Mucosa of descending colon (tissue), 3 donors: Measurements from ENCODE around the gene PATL1. TPM values are rescaled to one million over a fixed set of nuclear protein-coding genes. Genes with fewer than 3 reads are reported as not detected.

Experiments used
- ATAC-seq: fragments of 200-7000 bp; cut with Tn5 transposase; one replicate; pipeline ENCODE4 v1.9.1; 2020; ENCODE audit warnings: mild to moderate bottlenecking, moderate library complexity
- DNase-seq, 3 donors: peaks; one replicate each; pipeline ENCODE4 v3.0.0-alpha.2; 2020
- H3K36me3 ChIP-seq: fragments of 200-600 bp; one replicate; pipeline ENCODE4 v1.8.0; 2021; ENCODE audit warnings: low read depth, mild to moderate bottlenecking
- H3K4me1 ChIP-seq: fragments of 200-600 bp; one replicate; pipeline ENCODE4 v1.8.0; 2021; ENCODE audit warnings: low read depth, mild to moderate bottlenecking
- H3K4me3 ChIP-seq: fragments of 200-600 bp; one replicate; pipeline ENCODE4 v1.8.0; 2021; ENCODE audit warnings: mild to moderate bottlenecking
- H3K9me3 ChIP-seq: fragments of 200-600 bp; one replicate; pipeline ENCODE4 v1.8.0; 2021; ENCODE audit warnings: mild to moderate bottlenecking
- intact Hi-C, 2 donors: fragments of 100-400 bp; cut with DNase I in 1 of 2; cut with micrococcal nuclease in 1 of 2; formaldehyde crosslinking; loops; one replicate each; pipeline versions ENCODE4 v1.11.0 to v1.11.1; 2022; cut with DNase I, micrococcal nuclease
- total RNA-seq, 3 donors: library from RNA; stranded (reverse); fragmentation: NEBNext Ultra II Directional in 2 of 3; extraction: Animal tissue kit (Norgen Biotek cat#: 25700) in 2 of 3; gene quantifications; one replicate each; pipeline versions ENCODE4 v1.2.1 to v1.2.4, GENCODE V29; 2021 to 2023
- TF ChIP-seq, protein P1 (sequence below): fragments of 200-600 bp; IDR thresholded peaks from one replicate; pipeline ENCODE4 v1.8.0; 2022; ENCODE audit warnings: antibody characterized with exemption, mild to moderate bottlenecking
- donor health status: DM: no; HTN: no; CAD: no; lungs with moderate emphysema.
- donor health status: DM: no; HTN: no; CAD: no.
- donor health status: DM: no; HTN: yes; CAD: no.

PATL1 gene
- total RNA-seq, 3 donors from 2014 or later: 34.1 to 40.2 (median 34.6) TPM

DNA sequence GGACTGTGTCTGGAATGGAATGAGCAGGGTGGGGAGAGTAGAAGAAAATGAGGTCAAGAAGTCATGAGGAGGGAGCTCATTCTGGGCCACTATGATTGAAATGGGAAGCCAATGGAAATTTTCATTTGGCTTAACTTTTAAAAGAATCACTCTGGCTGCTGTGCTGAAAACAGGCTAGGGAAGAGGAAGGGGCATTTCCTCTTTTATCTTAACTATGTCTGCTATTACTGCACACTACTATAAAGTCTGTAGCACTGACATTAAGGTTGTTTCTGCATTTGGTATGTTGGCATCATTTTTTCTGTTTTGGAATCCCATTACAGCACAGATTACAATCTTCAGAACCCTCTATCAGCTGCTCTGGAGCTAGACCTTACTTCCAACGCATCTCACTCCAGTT, 8.2 kb downstream of the PATL1 start:
- H3K4me3 ChIP-seq: no peak overlapping the region
- H3K4me1 ChIP-seq: no peaks in the 10 kb centered on the region
- DNase-seq (no peak), ATAC-seq (no peak)
- intact Hi-C loops: loop anchor here in 1 of 2 donors (10.0 kb wide), 1 partner anchor 46 kb away; the partner anchor contains the start of gene OSBP
- peaks cover 11% of the 10 kb centered on the region for H3K36me3 ChIP-seq
- H3K9me3 ChIP-seq: no peaks in the 10 kb centered on the region
- TF ChIP-seq, protein P1, sequence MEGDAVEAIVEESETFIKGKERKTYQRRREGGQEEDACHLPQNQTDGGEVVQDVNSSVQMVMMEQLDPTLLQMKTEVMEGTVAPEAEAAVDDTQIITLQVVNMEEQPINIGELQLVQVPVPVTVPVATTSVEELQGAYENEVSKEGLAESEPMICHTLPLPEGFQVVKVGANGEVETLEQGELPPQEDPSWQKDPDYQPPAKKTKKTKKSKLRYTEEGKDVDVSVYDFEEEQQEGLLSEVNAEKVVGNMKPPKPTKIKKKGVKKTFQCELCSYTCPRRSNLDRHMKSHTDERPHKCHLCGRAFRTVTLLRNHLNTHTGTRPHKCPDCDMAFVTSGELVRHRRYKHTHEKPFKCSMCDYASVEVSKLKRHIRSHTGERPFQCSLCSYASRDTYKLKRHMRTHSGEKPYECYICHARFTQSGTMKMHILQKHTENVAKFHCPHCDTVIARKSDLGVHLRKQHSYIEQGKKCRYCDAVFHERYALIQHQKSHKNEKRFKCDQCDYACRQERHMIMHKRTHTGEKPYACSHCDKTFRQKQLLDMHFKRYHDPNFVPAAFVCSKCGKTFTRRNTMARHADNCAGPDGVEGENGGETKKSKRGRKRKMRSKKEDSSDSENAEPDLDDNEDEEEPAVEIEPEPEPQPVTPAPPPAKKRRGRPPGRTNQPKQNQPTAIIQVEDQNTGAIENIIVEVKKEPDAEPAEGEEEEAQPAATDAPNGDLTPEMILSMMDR: no peak

DNA sequence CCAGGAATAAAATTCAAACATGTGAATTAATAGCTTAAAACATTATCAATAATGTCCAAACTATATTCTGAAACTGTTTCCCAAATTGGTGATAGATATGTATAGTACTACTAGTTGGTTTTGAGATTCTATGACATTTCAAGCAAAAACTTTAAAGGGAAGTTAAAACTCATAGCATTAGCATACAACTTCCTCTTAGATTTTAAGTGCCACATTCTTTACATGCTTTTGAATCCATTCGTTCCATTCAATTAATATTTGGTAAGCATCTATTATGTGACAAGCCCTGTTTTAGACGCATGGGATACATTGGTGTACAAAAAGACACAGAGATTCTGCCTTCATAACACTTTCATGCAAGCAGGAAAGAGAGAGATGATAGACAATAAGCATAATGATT, 8.9 kb downstream of the PATL1 start:
- intact Hi-C loops: loop anchor here (10.0 kb wide), 2 partner anchors 45 to 55 kb away; partner anchors contain the start of gene OSBP (in 1 of the 2)
- H3K36me3 ChIP-seq: peaks cover 11% of the 10 kb centered on the region
- no peak for ATAC-seq

DNA sequence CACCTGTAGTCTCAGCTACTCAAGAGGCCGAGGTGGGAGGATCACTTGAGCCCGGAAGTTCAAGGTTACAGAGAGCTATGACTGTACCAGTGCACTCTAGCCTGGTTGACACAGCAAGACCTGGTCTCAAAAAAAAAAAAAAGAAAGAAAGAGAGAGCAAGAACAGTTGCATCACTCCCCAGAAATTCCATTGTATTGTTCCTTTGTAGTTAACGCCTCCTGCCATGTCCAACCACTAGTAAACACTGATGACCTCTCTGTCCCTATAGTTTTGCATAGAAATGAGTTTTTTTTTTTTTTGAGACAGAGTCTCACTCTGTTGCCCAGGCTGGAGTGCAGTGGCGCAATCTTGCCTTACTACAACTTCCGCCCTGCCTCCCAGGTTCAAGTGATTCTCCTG, 10.8 kb downstream of the PATL1 start:
- Histone ChIP-seq H3K36me3 (peaks cover 20% of the 10 kb centered on the region), H3K4me3 (no peak overlapping the region), H3K4me1 (no peaks in the 10 kb centered on the region), H3K9me3 (no peaks in the 10 kb centered on the region)
- intact Hi-C loops: loop anchor here in 1 of 2 donors (10.0 kb wide), 1 partner anchor 53 kb away; no protein-coding TSS in a partner anchor
- ATAC-seq (no peak), DNase-seq (no peak)
- TF ChIP-seq, protein P1: no peak

More for the DNA sequence above, 8.9 kb downstream of the PATL1 start:
- TF ChIP-seq, protein P1: no peak
- Histone ChIP-seq H3K4me3 (no peak overlapping the region), H3K4me1 (no peaks in the 10 kb centered on the region), H3K9me3 (no peaks in the 10 kb centered on the region)
- no peak for DNase-seq

DNA sequence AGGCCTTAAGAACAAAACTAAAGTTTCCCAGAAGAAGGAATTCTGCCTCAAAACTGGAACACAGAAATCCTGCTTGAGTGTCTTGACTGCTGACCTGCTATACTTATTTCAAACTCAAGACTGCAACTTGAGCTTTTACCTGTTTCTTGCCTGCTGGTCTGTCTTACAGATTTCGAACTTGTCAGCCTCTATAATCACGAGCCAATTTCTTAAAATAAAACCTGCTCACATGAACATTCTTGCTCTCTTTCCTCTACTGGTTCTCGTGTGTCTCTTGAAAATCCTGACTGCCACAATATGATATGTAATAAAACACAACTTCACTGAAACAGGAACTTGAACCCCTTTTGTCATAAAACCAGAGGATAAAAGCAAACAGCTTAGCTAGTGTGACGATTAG, 13.9 kb downstream of the PATL1 start:
- ATAC-seq: no peak
- no peaks in the 10 kb centered on the region for H3K9me3 ChIP-seq
- H3K4me1 ChIP-seq: no peaks in the 10 kb centered on the region
- TF ChIP-seq, protein P1: no peak
- intact Hi-C loops: loop anchor here in 1 of 2 donors (10.0 kb wide), 1 partner anchor 50 kb away; no protein-coding TSS in a partner anchor
- no peak overlapping the region for H3K4me3 ChIP-seq
- peaks cover 21% of the 10 kb centered on the region for H3K36me3 ChIP-seq
- no peak for DNase-seq

DNA sequence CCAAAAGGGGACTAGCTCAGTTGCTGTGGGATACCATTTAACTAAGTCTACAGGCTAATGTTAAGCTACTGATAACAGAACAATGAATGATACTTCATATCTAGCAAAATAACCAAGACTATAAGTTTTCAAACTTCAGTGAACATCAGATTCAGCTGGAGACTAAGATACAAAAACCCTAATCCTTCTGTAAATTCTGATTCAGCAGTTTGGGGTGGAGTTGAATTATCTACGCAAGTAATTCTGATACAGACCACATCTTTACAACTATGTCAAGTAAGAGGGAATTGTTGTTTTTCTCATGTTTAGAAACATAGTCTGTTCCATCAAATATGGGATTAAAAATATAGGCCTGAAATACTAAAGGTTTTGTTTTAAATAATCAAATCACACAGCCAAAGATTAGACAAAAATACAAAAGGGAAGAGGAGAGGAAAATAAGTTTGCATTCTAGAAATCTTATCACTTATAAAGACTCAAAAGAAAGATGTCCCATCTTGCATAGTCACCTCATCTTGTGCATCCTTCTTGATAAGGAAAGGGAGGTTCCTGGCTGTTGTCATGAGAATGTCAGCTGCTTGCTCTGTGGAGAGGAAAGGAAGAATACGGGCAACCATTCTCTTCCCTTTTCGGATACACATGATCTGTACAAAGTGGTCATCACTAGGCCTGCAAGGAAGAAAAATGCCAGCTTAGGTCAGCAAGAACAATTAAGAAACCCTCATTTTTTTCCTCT, 21.4 kb downstream of the PATL1 start:
- ATAC-seq: no peak
- no peaks in the 10 kb centered on the region for H3K4me1 ChIP-seq
- no peak for DNase-seq
- TF ChIP-seq, protein P1: no peak
- H3K4me3 ChIP-seq: no peak overlapping the region
- H3K9me3 ChIP-seq: no peaks in the 10 kb centered on the region
- peaks cover 16% of the 10 kb centered on the region for H3K36me3 ChIP-seq
- intact Hi-C loops: no loop called here
